Lower leg skin (tissue), 3 donors: Measurements from ENCODE around the gene PKD2L1.

Source experiments
- CTCF ChIP-seq, 3 donors: fragments of 450-650 bp; IDR thresholded peaks; one replicate each; pipeline ENCODE4 v1.5.1; 2016; ENCODE audit warnings: antibody characterized with exemption in 3 of 3, mild to moderate bottlenecking in 3 of 3, moderate library complexity in 2 of 3
- POLR2A ChIP-seq, 2 donors: fragments of 450-650 bp; IDR thresholded peaks; one replicate each; pipeline ENCODE4 v1.6.1; 2016 to 2017; ENCODE audit warnings: antibody characterized with exemption in 2 of 2, mild to moderate bottlenecking in 1 of 2, moderate library complexity in 1 of 2

- TF ChIP-seq CTCF (IDR thresholded peaks at IDR 0.05) (no peak), POLR2A (IDR thresholded peaks at IDR 0.05) (no peak)
Observed at GRCh38 chr10:100303724-100304319, 26.2 kb downstream of the PKD2L1 start.
